Medulla oblongata (tissue), 1 donor: ENCODE data around the gene AKT1S1.
"Not testable (repeated sequence)": the region's sequence is repeated elsewhere in the genome, so short reads cannot be mapped to it uniquely, and the experiment has no call there.

Experiments used
- DNase-seq: peaks from one replicate; pipeline ENCODE4 v3.0.0-alpha.2; 2015; ENCODE audit errors: extremely low spot score

Gene AKT1S1

GRCh38 chr19:49837009-49837310 lies 40.2 kb downstream of the AKT1S1 start:
- DNase-seq = no peak

GRCh38 chr19:49836176-49837008 lies 40.8 kb downstream of the AKT1S1 start:
- DNase-seq = no peak

GRCh38 chr19:49835562-49835961 lies 41.6 kb downstream of the AKT1S1 start:
- DNase-seq = no peak

GRCh38 chr19:49833599-49833998 lies 43.6 kb downstream of the AKT1S1 start:
- DNase-seq = no peak

- DNase-seq = no peak
Measured at GRCh38 chr19:49832556-49832955, 44.6 kb downstream of the AKT1S1 start.

GRCh38 chr19:49831592-49831991 lies 45.6 kb downstream of the AKT1S1 start:
- DNase-seq = no peak

- DNase-seq = no peak
Measured at GRCh38 chr19:49830766-49831165, 46.4 kb downstream of the AKT1S1 start.

- no peak for DNase-seq
Measured at GRCh38 chr19:49829721-49830120, 47.4 kb downstream of the AKT1S1 start.

GRCh38 chr19:49829200-49829599 lies 48.0 kb downstream of the AKT1S1 start:
- DNase-seq = no peak

- no peak for DNase-seq
Measured at GRCh38 chr19:49827034-49827433, 50.1 kb downstream of the AKT1S1 start.

- no peak for DNase-seq
Measured at GRCh38 chr19:49824662-49825061, 52.5 kb downstream of the AKT1S1 start.

- DNase-seq = no peak
Measured at GRCh38 chr19:49823472-49823871, 53.7 kb downstream of the AKT1S1 start.

- DNase-seq = no peak
Measured at GRCh38 chr19:49820125-49820524, 57.0 kb downstream of the AKT1S1 start.

- not testable (repeated sequence) for DNase-seq
Measured at GRCh38 chr19:49819452-49820115, 57.6 kb downstream of the AKT1S1 start.
